Airway epithelial cell (primary cell): ENCODE data around the gene DDX20. TPM values are rescaled to one million over a fixed set of nuclear protein-coding genes. Genes with fewer than 3 reads are reported as not detected.

Experiments
- total RNA-seq: library from RNA; depleted of rRNA; stranded (reverse); fragments of >200 nt; gene quantifications from 2 replicates; pipeline ENCODE4 v1.2.3, GENCODE V29; 2015

The DDX20 gene
- 16.2 and 25.7 TPM in 2 replicates for total RNA-seq

GRCh38 chr1:111755331-111756123, at the start of gene DDX20:
Gene DDX20 (plus strand): TSS chr1:111755901. CDS start chr1:111755925, 24 bp downstream.

DNA sequence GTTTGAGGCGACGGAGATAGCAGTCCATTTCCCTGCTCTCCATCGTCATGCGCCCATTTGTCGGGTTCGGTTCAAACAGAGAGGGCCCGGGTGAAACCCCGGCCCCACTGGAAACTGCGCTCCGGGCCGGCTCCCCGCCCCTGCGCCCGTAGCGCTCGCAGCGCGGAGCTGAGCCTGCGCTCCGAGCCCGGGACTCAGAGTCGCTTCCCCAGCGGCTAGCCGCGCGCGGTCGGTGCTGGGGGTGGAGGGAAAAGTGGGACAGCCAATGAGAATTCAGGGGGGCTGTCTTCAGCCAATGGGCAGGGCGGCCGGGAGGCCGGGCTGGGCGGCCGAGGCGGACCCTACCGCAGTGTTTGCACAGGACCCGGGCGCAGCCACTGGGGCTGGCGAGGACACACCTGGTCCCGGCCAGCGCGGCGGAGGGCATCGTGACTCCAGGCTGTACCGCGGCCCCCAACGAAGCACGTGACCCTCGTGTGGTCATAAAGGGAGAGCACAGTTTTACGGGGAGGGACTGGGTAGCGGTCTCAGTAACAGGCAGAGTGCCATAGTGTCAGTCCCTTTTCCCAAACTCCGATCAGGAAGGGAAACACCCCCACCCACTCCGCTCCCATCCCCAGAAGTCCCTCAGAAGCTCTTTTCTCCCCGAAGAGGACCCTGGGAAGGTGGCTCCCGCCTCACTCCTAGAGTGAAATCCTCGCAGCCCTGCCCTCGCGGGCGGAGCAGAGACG, 16.3 kb upstream of the DDX20 start, which contains the start of gene INKA2:
INKA2 (minus strand) TSS at position 202 of the 731 bp plus-strand sequence; CDS start at position 49, 153 bp downstream.

Other genes starting within 250 kb of the DDX20 start
- 22.9 and 29.1 TPM in 2 replicates for gene RAP1A, start 136.1 kb upstream of the DDX20 start, total RNA-seq
- gene INKA2, start 16.5 kb upstream of the DDX20 start, total RNA-seq, result 0.46 and 3.0 TPM in 2 replicates
- under 0.01 TPM in 1 of 2 replicates, not detected in the other for gene KCND3, start 233.8 kb downstream of the DDX20 start, total RNA-seq